ENCODE measurements around the gene CD58.

DNA sequence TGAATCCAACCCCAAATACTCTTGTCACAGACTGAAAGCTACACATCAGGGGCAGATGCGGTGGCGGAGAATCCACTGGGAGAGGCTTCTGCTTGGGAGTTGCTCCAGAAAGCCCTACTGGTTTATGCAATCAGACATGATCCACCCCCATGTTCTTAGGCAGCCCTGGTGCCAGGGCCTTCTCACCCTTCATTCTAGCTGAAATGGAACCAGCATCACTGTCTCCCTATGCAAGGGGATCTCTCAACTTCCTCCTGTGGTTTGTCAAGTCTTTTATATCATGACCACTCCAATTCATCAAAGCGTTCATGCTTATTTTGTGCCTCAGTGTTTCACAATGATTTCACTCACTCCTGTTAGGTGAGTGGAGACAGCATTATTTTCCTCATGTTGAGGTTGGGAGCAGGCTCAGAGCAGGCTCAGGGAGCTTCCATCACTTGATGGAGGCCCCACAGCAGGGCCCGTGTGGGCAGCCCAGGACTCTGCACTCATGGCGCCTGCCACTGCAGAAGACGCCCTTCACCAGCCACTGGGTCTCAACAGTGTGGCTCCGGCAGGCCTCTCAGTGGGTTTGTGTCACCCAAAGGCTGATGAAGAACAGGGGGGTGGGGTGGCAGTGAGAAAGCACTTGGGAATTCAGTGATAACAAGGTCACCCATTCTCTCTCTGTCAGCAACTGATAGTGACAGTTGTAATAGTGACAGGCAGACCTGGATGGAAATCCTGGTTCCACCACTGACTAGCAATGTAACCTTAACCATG is 67.1 kb downstream of the CD58 start:
- no peak for TF ChIP-seq EP300 (IDR thresholded peaks at IDR 0.05)
- no peak for TF ChIP-seq CTCF (IDR thresholded peaks at IDR 0.05)
- no peak for TF ChIP-seq POLR2A (IDR thresholded peaks at IDR 0.05)
- no peak for TF ChIP-seq POLR2AphosphoS5 (IDR thresholded peaks at IDR 0.05)

All from suprapubic skin (tissue), 4 donors.